Esophagus muscularis mucosa (tissue), 4 donors: ENCODE data around the gene LAMB1. TPM values are rescaled to one million over a fixed set of nuclear protein-coding genes. Genes with fewer than 3 reads are reported as not detected.

Experiments
- DNase-seq: peaks from one replicate; pipeline ENCODE4 v3.0.0-alpha.2; 2017; ENCODE audit errors: extremely low spot score
- H3K27ac ChIP-seq, 4 donors: fragments of 200-600 bp; sonication (generic); replicated peaks in 1 of 4; 1 replicate in 3 of 4; 2 replicates in 1 of 4; pipeline ENCODE4 v1.5.1; 2016 to 2019; ENCODE audit warnings: mild to moderate bottlenecking in 1 of 4
- H3K27me3 ChIP-seq, 4 donors: fragments of 200-600 bp; sonication (generic); one replicate each; pipeline versions ENCODE4 v1.5.1 to v1.6.0; 2016 to 2019
- H3K36me3 ChIP-seq, 4 donors: fragments of 200-600 bp; sonication (generic); one replicate each; pipeline ENCODE4 v1.5.1; 2016 to 2019
- H3K4me1 ChIP-seq, 4 donors: fragments of 200-600 bp; sonication (generic); one replicate each; pipeline ENCODE4 v1.5.1; 2016 to 2019
- H3K4me3 ChIP-seq, 4 donors: fragments of 200-600 bp; sonication (generic); 1 replicate in 2 of 4; 2 replicates in 2 of 4; pipeline ENCODE4 v1.5.1; 2016 to 2019; ENCODE audit warnings: mild to moderate bottlenecking in 4 of 4, moderate library complexity in 1 of 4
- H3K9me3 ChIP-seq, 4 donors: fragments of 200-600 bp; sonication (generic); 1 replicate in 3 of 4; 2 replicates in 1 of 4; pipeline ENCODE4 v1.5.1; 2016 to 2019
- CTCF ChIP-seq, 3 experiments: fragments of 200-600 bp in 2 of 3; fragments of 450-650 bp in 1 of 3; sonication (generic) in 2 of 3; IDR thresholded peaks; one replicate each; pipeline ENCODE4 v1.5.1; 2017 to 2019; ENCODE audit warnings: antibody characterized with exemption in 3 of 3, mild to moderate bottlenecking in 2 of 3, moderate library complexity in 1 of 3
- EP300 ChIP-seq: sonication (generic); formaldehyde crosslinking; IDR thresholded peaks from one replicate; pipeline ENCODE4 v1.6.1; 2017; ENCODE audit warnings: antibody characterized with exemption
- POLR2A ChIP-seq: fragments of 450-650 bp; IDR thresholded peaks from one replicate; pipeline ENCODE4 v1.6.1; 2017; ENCODE audit warnings: antibody characterized with exemption, moderate library complexity, mild to moderate bottlenecking, low read depth
- POLR2AphosphoS5 ChIP-seq, 2 donors: sonication (generic); formaldehyde crosslinking; IDR thresholded peaks; one replicate each; pipeline ENCODE4 v1.6.1; 2017; ENCODE audit warnings: antibody characterized with exemption in 2 of 2
- WGBS: methylation state at CpG from one replicate; pipeline ENCODE4 v1.1.5; 2018; 5-methylcytosine and 5-hydroxymethylcytosine counted together
- intact Hi-C: fragments of 100-400 bp; cut with DNase I; formaldehyde crosslinking; loops from one replicate; pipeline ENCODE4 v1.15.1; 2023
- total RNA-seq, 4 donors: library from RNA; depleted of rRNA; stranded (reverse); fragments of >200 nt; gene quantifications; one replicate each; pipeline versions ENCODE4 v1.1.0 to v1.2.1, GENCODE V29; 2016

The LAMB1 gene
- total RNA-seq, 4 donors from 2014 or later: 167 to 240 (median 219) TPM

DNA sequence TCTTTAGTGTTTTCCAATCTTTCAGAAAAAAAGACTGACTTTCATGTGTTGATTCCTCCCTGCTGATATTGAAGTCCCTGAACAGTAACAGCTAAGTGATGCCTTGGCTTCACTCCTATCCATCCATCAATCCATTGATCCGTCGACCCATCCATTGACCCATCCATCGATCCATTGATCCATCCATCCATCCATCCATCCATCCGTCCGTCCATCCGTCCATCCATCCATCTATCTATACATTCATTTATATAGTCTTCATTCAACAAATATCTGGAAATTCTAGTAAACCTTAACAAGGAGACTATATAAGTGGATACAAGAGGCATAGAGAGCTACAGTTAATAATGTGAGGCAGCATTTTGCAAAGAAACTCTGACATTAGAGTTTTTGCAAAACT, 21.6 kb upstream of the LAMB1 start:
- intact Hi-C loops: no loop called here
- Histone ChIP-seq H3K4me3 (no peak overlapping the region), H3K27ac (peak overlapping the region in 2 of 4 donors; percentile 43 to 55)

DNA sequence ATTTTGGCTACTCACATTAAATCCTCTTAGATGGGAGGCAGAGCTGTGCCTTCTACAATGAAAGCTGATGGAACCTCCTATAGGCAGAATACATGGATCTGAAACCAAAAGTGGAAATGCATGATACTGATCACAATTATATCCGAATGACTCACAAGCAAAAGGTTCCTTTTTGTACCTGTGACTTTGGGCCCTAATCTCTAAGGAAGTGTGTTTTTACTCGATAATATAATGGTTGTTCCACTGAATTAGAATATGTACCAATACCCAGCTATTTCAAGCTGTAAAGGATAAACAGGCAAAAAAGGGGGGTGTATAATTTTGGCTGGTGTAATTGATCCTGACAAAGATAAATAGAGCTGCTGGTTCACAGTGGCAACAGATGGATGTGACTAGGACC, 17.6 kb upstream of the LAMB1 start:
- TF ChIP-seq POLR2A: no peak
- TF ChIP-seq CTCF (IDR thresholded peaks at IDR 0.05): no peak
- no peak for TF ChIP-seq POLR2AphosphoS5 (IDR thresholded peaks at IDR 0.05)
- no peak for TF ChIP-seq EP300
- Histone ChIP-seq H3K4me3 (no peak overlapping the region), H3K36me3 (no peaks in the 10 kb centered on the region), H3K27me3 (no peaks in the 10 kb centered on the region), H3K27ac (no peak overlapping the region), H3K4me1 (peaks cover 0 to 33% (median 26%) of the 10 kb centered on the region in 4 donors), H3K9me3 (no peaks in the 10 kb centered on the region)
- WGBS: 100% methylated on average over 2 of the region's 2 CpGs
- intact Hi-C loops: no loop called here
- DNase-seq: no peak

More for the DNA sequence above, 21.6 kb upstream of the LAMB1 start:
- H3K36me3 ChIP-seq: no peaks in the 10 kb centered on the region
- no peak for DNase-seq
- no peak for TF ChIP-seq CTCF (IDR thresholded peaks at IDR 0.05)
- TF ChIP-seq POLR2AphosphoS5 (IDR thresholded peaks at IDR 0.05): no peak
- no peak for TF ChIP-seq EP300
- no peak for TF ChIP-seq POLR2A
- no peaks in the 10 kb centered on the region for H3K27me3 ChIP-seq
- H3K9me3 ChIP-seq: no peaks in the 10 kb centered on the region
- WGBS: 94% methylated on average over 6 of the region's 6 CpGs
- H3K4me1 ChIP-seq: peaks cover 0 to 29% (median 17%) of the 10 kb centered on the region in 4 donors

GRCh38 chr7:108018668-108019067, 15.7 kb upstream of the LAMB1 start:
- Histone ChIP-seq H3K4me3 (no peak overlapping the region), H3K9me3 (no peaks in the 10 kb centered on the region), H3K27me3 (no peaks in the 10 kb centered on the region), H3K36me3 (no peaks in the 10 kb centered on the region), H3K4me1 (peaks cover 0 to 40% (median 30%) of the 10 kb centered on the region in 4 donors), H3K27ac (no peak overlapping the region)
- intact Hi-C loops: loop anchor here (10.0 kb wide), 1 partner anchor 274 kb away; the partner anchor contains the start of gene CBLL1
- TF ChIP-seq POLR2AphosphoS5 (IDR thresholded peaks at IDR 0.05): no peak
- TF ChIP-seq POLR2A: no peak
- TF ChIP-seq CTCF (IDR thresholded peaks at IDR 0.05): no peak
- TF ChIP-seq EP300: no peak
- WGBS: 96% methylated on average over 4 of the region's 4 CpGs
- DNase-seq: peak; percentile 50

GRCh38 chr7:108017776-108018151, 14.8 kb upstream of the LAMB1 start:
- Histone ChIP-seq H3K9me3 (no peaks in the 10 kb centered on the region), H3K27me3 (no peaks in the 10 kb centered on the region), H3K4me3 (no peak overlapping the region), H3K27ac (peak overlapping the region in 2 of 4 donors; percentile 12 to 41), H3K36me3 (no peaks in the 10 kb centered on the region), H3K4me1 (peaks cover 0 to 41% (median 28%) of the 10 kb centered on the region in 4 donors)
- TF ChIP-seq POLR2A (no peak), EP300 (no peak), POLR2AphosphoS5 (IDR thresholded peaks at IDR 0.05) (no peak), CTCF (IDR thresholded peaks at IDR 0.05) (no peak)
- peak; percentile 66 for DNase-seq
- WGBS: 75% methylated on average over 4 of the region's 4 CpGs
- intact Hi-C loops: loop anchor here (10.0 kb wide), 1 partner anchor 273 kb away; the partner anchor contains the start of gene CBLL1
